ENCODE data around the gene MKX.

The MKX gene

GRCh38 chr10:27742195-27743011 is 3.2 kb downstream of the MKX start:
- FAIRE-seq (no peak), DNase-seq (ENCODE audit: low spot score) (peak; percentile 41)

GRCh38 chr10:27741173-27742091 is 4.2 kb downstream of the MKX start:
- FAIRE-seq = no peak

GRCh38 chr10:27736396-27736795 is 9.2 kb downstream of the MKX start:
- FAIRE-seq (no peak), DNase-seq (ENCODE audit: low spot score) (no peak)

More at GRCh38 chr10:27741173-27742091, 4.2 kb downstream of the MKX start:
- no peak for DNase-seq (ENCODE audit: low spot score)

- DNase-seq (ENCODE audit: low spot score) (no peak), FAIRE-seq (no peak)
Measured at GRCh38 chr10:27730041-27730440, 15.6 kb downstream of the MKX start.

- FAIRE-seq = no peak
Measured at GRCh38 chr10:27728338-27728737, 17.3 kb downstream of the MKX start.

GRCh38 chr10:27724287-27724686 is 21.3 kb downstream of the MKX start:
- FAIRE-seq (no peak), DNase-seq (ENCODE audit: low spot score) (no peak)

More at GRCh38 chr10:27728338-27728737, 17.3 kb downstream of the MKX start:
- DNase-seq (ENCODE audit: low spot score) = no peak

GRCh38 chr10:27723436-27723835 is 22.2 kb downstream of the MKX start:
- DNase-seq (ENCODE audit: low spot score) (no peak), FAIRE-seq (no peak)

GRCh38 chr10:27720529-27720928 is 25.1 kb downstream of the MKX start:
- FAIRE-seq (no peak), DNase-seq (ENCODE audit: low spot score) (no peak)

- no peak for FAIRE-seq
- no peak for DNase-seq (ENCODE audit: low spot score)
Measured at GRCh38 chr10:27719052-27719451, 26.6 kb downstream of the MKX start.

- no peak for FAIRE-seq
Measured at GRCh38 chr10:27717861-27718260, 27.8 kb downstream of the MKX start.

GRCh38 chr10:27717224-27717623 is 28.4 kb downstream of the MKX start:
- no peak for FAIRE-seq

More at GRCh38 chr10:27717861-27718260, 27.8 kb downstream of the MKX start:
- DNase-seq (ENCODE audit: low spot score) = no peak

GRCh38 chr10:27716521-27716920 is 29.1 kb downstream of the MKX start:
- FAIRE-seq = no peak
- DNase-seq (ENCODE audit: low spot score) = no peak

More at GRCh38 chr10:27717224-27717623, 28.4 kb downstream of the MKX start:
- DNase-seq (ENCODE audit: low spot score) = no peak

- DNase-seq (ENCODE audit: low spot score) = no peak
- FAIRE-seq = no peak
Measured at GRCh38 chr10:27715505-27715904, 30.1 kb downstream of the MKX start.

GRCh38 chr10:27714349-27714748 is 31.3 kb downstream of the MKX start:
- DNase-seq (ENCODE audit: low spot score) = no peak
- FAIRE-seq = no peak

- FAIRE-seq = no peak
- no peak for DNase-seq (ENCODE audit: low spot score)
Measured at GRCh38 chr10:27713941-27714340, 31.7 kb downstream of the MKX start.

- FAIRE-seq (no peak), DNase-seq (ENCODE audit: low spot score) (no peak)
Measured at GRCh38 chr10:27710014-27710413, 35.6 kb downstream of the MKX start.

GRCh38 chr10:27709304-27709703 is 36.3 kb downstream of the MKX start:
- no peak for FAIRE-seq
- DNase-seq (ENCODE audit: low spot score) = no peak

- FAIRE-seq = no peak
- DNase-seq (ENCODE audit: low spot score) = no peak
Measured at GRCh38 chr10:27701938-27702537, 43.6 kb downstream of the MKX start.

GRCh38 chr10:27699776-27700175 is 45.8 kb downstream of the MKX start:
- FAIRE-seq (no peak), DNase-seq (ENCODE audit: low spot score) (no peak)

- DNase-seq (ENCODE audit: low spot score) (no peak), FAIRE-seq (no peak)
Measured at GRCh38 chr10:27698961-27699360, 46.7 kb downstream of the MKX start.

GRCh38 chr10:27696466-27696865 is 49.2 kb downstream of the MKX start:
- DNase-seq (ENCODE audit: low spot score) = no peak
- FAIRE-seq = no peak

- no peak for FAIRE-seq
- no peak for DNase-seq (ENCODE audit: low spot score)
Measured at GRCh38 chr10:27695706-27696105, 49.9 kb downstream of the MKX start.
